ENCODE results near the gene PPP1R9B. TPM values are rescaled to one million over a fixed set of nuclear protein-coding genes. Genes with fewer than 3 reads are reported as not detected.

The PPP1R9B gene
- total and polyA plus RNA-seq, 2 of the 8 experiments (the other 6 are each of a cell fraction or from before 2014, with no cell fraction given) = 5.2 to 13.1 TPM

GRCh38 chr17:50147841-50148225 lies 2.6 kb downstream of the PPP1R9B start (continued):
- TF ChIP-seq CHD7 (IDR thresholded peaks at IDR 0.05; ENCODE audit: insufficient replicate concordance, low read length) (no peak), TCF12 (IDR thresholded peaks at IDR 0.05; ENCODE audit: low read depth, low read length) (no peak), CTBP2 (IDR thresholded peaks at IDR 0.05; ENCODE audit: borderline replicate concordance, insufficient read depth, insufficient read length, low read length) (no peak), SUZ12 (IDR thresholded peaks at IDR 0.05; ENCODE audit: low read length) (no peak), FOSL1 (IDR thresholded peaks at IDR 0.05; ENCODE audit: insufficient read depth, low read depth, low read length) (no peak), E2F6 (IDR thresholded peaks at IDR 0.05) (no peak), TBP (IDR thresholded peaks at IDR 0.05; ENCODE audit: low read depth, low read length) (no peak), RBBP5 (IDR thresholded peaks at IDR 0.05; ENCODE audit: borderline replicate concordance, low read depth, low read length) (no peak), ATF3 (IDR thresholded peaks at IDR 0.05; ENCODE audit: insufficient read depth, low read depth, low read length) (no peak), CREB1 (IDR thresholded peaks at IDR 0.05) (no peak)
